NCI-H446 (cell line): ENCODE data around the gene ERFE.

Source experiments
- DNase-seq, 2 experiments: peaks; one replicate each; lab custom pipeline; 2025; lab: John Stamatoyannopoulos, UW

Gene ERFE

GRCh38 chr2:238126338-238126737 lies 32.4 kb upstream of the ERFE start:
- DNase-seq: no peak

- DNase-seq: no peak
Measured at GRCh38 chr2:238126775-238127164, 32.0 kb upstream of the ERFE start.

DNA sequence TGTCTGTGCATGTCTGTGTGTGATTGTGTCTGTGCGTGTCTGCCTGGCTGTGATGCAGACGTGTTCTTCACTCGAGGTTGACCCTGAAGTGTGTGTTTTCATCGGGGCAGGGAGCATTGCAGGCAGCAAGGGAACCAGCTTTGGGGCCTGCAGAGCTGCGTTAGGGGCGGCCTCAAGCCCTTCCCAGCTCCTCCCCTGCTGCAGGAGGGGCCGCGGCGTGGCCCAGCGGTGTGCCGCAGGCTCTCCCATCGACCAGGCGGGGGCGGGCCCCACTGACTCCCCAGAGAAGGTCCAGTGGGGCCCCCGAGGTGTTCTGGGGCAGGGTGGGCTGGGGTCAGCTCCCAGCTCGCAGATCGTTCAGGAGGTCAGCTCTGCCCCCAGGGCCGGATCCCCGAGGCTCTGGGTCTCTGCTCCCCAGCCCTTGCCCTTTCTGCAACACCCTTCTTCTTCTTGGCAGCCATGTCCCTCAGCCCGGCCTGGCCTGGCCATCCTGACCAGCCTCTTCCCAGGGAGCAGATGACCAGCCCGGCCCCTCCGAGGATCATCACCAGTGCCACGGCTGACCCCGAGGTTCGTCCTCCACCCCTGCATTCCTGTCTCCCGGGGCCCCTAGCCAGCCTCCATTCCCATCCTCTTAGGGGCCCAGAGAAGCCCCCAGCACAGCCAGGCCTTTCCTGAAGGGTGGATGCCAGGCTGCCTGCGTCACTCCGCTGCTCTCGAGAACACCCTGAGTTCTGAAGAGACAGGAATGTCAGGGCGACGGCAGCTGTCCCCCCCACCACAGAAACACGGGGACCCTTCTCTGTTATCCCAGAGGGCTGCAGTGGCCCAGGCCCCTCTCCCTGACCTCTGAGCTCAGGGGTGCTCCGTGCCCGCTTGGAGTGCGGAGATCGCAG lies 31.4 kb upstream of the ERFE start:
- DNase-seq: no peak

- no peak for DNase-seq
Measured at GRCh38 chr2:238128061-238128440, 30.7 kb upstream of the ERFE start.

DNA sequence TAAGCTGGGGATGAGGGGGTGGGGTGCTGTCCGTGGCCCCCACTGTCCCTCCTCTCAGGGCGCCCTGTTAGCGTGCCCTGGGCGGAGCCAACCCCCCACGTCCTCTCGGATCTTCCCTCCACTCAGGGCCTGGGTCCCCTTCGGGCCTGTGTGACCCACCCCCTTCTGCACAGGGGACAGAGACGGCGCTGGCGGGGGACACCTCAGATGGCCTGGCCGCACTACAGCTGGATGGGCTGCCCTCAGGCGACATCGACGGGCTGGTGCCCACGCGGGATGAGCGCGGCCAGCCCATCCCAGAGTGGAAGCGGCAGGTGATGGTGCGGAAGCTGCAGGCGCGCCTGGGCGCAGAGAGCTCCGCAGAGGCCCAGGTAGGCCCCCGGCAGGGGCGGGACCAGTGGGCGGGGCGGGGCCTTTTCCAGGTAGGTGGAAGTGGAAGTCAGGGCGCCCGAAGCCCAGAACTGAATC lies 30.2 kb upstream of the ERFE start:
- no peak for DNase-seq

DNA sequence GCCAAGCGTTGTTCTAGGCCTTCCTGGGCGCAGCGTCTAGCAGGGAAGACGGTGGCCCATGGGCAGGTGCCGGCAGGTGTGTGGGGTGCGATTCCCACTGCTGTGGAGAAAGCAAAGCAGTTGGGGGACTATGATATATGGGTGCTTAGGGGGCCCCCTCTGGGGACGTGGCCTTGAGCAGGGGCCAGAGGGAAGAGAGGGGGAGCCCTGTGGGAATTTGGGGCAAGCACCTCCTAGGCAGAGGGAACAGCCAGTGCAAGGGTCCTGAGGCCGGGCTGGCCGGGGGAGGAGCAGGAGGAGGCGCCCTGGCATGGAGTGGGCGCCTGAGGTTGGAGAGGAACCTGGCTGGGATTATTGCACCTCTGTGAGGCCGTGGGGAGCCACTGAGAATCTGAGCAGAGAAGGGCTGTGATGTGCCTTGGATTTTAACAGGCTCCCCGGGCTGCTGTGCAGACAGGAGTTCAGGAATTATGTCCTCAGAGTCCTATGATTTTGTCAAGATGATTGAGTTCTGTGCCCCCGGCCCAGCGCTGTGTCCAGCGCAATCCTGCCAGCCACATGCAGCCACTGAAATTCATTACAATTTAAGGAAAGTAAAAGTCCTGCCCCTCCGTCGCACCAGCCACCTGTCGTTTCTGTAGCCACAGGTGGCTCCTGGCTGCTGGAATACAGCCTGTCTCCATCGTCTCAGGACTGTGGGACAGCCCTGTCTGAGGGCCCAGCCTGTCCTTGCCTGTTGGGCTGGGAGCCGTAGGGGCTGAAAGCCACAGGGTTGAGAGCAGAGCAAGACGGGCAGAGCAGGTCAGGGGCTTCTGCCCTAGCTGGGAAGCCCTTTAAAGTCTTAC lies 29.4 kb upstream of the ERFE start:
- DNase-seq: no peak

DNA sequence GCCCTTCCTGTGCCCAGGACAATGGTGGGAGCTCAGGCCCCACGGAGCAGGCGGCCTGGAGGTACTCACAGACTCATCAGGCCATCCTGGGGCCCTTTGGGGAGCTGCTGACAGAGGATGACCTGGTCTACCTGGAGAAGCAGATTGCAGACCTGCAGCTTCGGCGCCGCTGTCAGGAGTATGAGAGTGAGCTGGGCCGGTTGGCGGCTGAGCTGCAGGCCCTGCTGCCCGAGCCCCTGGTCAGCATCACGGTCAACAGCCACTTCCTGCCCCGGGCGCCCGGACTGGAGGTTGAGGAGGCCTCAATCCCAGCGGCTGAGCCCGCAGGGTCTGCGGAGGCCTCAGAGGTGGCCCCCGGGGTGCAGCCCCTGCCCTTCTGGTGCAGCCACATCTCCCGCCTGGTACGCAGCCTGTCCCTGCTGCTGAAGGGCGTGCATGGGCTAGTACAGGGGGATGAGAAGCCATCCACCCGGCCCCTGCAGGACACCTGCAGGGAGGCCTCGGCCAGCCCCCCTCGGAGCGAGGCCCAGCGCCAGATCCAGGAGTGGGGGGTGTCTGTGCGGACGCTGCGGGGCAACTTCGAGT lies 28.6 kb upstream of the ERFE start:
- DNase-seq: no peak

DNA sequence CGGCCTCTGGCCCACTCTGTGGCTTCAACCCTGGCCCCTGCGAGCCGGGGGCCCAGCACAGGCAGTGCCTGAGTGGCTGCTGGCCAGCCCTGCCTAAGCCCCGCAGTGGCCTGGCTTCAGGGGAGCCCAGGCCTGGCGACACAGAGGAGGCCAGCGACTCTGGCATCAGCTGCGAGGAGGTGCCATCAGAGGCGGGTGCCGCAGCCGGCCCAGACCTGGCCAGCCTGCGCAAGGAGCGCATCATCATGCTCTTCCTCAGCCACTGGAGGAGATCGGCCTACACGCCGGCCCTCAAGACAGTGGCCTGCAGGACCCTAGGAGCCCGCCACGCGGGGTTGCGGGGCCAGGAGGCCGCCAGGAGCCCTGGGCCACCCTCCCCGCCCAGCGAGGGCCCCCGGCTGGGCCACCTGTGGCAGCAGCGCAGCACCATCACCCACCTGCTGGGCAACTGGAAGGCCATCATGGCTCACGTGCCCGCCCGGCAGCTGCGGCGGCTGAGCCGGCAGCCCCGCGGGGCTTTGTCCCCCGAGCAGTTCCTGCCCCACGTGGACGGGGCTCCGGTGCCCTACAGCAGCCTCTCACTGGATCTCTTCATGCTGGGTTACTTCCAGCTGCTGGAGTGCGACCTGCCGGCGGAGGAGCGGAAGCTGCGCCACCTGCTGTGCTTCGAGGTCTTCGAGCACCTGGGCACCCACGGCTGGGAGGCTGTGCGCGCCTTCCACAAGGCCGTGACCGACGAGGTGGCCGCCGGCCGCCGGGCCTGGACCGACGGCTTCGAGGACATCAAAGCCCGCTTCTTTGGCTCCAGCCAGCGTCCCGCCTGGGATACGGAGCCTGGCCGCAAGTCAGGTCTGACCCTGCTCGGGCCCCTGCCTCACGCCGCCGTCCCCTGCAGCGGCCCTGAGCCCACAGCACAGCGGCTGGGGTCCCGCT lies 27.8 kb upstream of the ERFE start:
- no peak for DNase-seq

DNA sequence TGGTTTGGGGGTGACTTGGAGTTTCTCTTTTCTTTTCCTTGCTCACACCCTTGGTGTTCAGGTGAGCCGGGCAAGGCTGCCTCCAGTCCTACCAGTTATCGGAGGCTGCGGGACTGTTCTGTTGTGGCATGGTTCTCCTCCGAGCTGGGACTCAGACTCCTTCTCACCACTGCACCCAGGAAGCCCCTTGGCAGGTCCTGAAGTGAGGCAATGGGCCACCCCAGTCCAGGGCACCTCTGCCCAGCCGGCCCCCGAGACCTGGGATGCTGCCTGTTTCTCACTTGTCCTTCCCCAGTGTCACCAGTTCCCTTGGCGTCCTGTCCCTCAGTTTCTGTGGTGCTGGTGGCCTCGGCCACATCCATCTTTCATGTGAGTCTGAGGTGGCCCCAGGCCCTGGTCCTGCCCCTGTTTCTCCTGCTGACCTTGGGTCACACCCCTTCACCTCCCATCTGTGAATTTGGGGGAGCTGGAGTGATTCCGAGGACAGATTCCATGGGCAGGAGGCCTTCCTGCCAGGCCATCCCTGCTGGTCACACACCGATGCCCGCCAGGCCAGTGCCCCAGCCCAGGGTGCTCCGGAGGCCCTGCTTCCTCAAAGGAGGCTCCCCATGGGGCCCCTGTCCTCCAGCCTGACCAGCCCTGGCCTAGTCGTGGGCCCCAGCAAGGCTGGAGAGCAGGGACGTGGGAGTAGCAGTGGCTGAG lies 26.9 kb upstream of the ERFE start:
- no peak for DNase-seq

- DNase-seq: no peak
Measured at GRCh38 chr2:238132463-238133450, 26.0 kb upstream of the ERFE start.

DNA sequence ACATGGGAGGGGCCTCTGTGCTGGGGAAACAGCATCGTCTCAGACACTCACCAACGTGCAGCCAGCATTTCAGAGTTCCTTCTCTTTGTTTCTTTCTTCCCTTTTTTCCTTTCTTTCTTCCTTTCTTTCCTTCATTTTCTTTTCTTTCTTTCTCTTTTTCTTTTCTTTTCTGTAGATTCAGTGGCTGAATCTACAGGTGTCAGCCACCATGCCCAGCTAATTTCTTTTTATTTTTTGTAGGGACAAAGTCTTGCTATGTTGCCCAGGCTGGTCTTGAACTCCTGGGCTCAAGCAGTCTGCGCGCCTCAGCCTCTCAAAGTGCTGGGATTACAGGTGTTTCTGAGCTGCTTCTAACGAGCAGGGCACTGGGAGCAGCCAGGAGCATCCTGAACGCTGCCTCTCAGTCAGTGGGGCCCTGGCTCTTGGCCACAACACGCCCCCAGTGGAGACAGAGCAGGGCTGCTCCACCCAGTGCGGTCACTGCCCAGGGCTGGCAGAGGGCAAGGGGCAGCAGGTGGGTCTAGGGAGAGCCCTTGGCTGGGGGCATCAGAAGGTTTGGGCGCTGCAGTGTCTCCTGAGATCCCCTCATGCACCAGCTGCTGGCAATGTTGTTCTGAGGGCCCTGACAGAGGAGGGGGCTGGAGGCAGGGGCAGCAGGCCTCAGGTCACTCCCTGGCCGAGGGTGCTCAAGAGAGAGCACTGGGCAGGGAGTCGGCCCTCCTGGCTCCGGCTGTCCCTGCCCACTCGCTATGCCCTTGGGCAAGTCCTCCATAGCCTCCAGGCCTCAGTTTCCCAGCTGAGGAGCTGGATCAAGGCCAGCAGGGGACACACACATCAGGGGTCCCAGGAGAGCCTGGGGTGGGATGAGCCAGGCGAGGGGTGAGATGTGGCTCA lies 25.0 kb upstream of the ERFE start:
- DNase-seq: no peak

GRCh38 chr2:238134393-238134785 lies 24.4 kb upstream of the ERFE start:
- DNase-seq: no peak

GRCh38 chr2:238135601-238136150 lies 23.1 kb upstream of the ERFE start:
- DNase-seq: no peak

- no peak for DNase-seq
Measured at GRCh38 chr2:238136820-238137537, 21.8 kb upstream of the ERFE start.

- DNase-seq: no peak
Measured at GRCh38 chr2:238137885-238138284, 20.9 kb upstream of the ERFE start.

DNA sequence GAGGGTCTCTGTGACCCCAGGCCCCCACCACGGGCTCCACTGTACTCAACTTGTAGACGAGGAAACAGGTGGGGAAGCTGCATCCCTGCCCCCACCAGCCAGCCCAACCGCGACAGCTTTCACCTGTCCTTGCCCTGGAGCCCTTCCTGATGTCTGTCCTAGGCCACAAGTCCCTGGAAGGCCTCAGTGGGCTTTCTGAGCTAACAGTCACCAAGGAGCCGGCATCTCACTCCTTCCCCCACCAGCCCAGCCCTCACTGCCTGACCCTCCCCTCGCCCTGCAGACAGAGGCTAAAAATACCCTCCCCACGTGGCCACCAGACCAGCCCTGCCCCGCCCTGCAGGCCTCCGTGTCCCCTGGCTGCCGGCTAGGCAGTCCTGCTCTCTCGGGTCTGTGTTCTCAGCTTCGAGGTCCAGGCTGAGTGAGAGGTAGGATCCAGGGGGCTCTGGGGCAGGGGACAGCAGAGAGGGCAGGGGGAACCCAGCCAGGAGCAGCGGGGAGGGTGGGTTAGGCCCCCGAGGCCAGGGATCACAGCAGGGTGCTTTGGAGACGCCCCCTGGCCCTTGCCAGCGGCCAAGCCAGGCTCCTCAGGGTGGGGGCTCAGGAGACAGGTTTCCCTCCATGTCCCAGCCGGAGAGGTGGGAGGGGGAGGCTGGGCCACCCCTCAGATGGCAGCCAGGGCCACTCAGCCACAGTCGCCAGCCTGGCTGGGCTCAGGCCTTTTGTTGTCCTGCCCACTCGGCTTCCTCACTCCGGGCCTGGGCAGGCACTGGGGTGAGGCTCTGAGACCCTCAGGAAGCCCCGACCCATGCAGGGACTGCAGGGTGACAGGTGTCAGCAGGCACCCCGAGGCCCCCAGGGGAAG lies 20.2 kb upstream of the ERFE start, which contains the start of gene KLHL30:
Gene KLHL30, plus strand, starts transcription at position 338 of the 865 bp plus-strand sequence. CDS start 2,087 bp downstream, outside the sequence.
- no peak for DNase-seq
